Stimulated activated CD4-positive, alpha-beta T cell treated with anti-CD3 and anti-CD28 coated beads, TNF-alpha, amount 100 ng/mL, for 4 hours (primary cell): ENCODE measurements around the gene MYRFL.

ENCODE experiments used
- DNase-seq, 3 experiments: peaks; one replicate each; pipeline ENCODE4 v3.0.0-alpha.2; 2020; ENCODE audit warnings: low read depth in 3 of 3

MYRFL gene

GRCh38 chr12:69931569-69931968 is 106.5 kb downstream of the MYRFL start:
- DNase-seq: no peak

GRCh38 chr12:69932154-69932553 is 107.1 kb downstream of the MYRFL start:
- DNase-seq: no peak

- no peak for DNase-seq
These were observed 107.9 kb downstream of the MYRFL start for GRCh38 chr12:69932676-69933552.

- no peak for DNase-seq
These were observed 109.0 kb downstream of the MYRFL start for GRCh38 chr12:69934011-69934410.

GRCh38 chr12:69935651-69936100 is 110.6 kb downstream of the MYRFL start:
- no peak for DNase-seq

- DNase-seq: no peak
These were observed 111.2 kb downstream of the MYRFL start for GRCh38 chr12:69936214-69936731.

GRCh38 chr12:69936766-69937165 is 111.7 kb downstream of the MYRFL start:
- DNase-seq: no peak

GRCh38 chr12:69947123-69947522 is 122.1 kb downstream of the MYRFL start:
- DNase-seq: no peak

GRCh38 chr12:69947897-69948296 is 122.9 kb downstream of the MYRFL start:
- no peak for DNase-seq

GRCh38 chr12:69948851-69949250 is 123.8 kb downstream of the MYRFL start:
- DNase-seq: no peak

- no peak for DNase-seq
These were observed 124.4 kb downstream of the MYRFL start for GRCh38 chr12:69949311-69950002.

- no peak for DNase-seq
These were observed 126.1 kb downstream of the MYRFL start for GRCh38 chr12:69951108-69951507.

GRCh38 chr12:69952890-69953289 is 127.9 kb downstream of the MYRFL start:
- no peak for DNase-seq

- no peak for DNase-seq
These were observed 136.2 kb downstream of the MYRFL start for GRCh38 chr12:69961246-69961645.

GRCh38 chr12:69966409-69966808 is 141.4 kb downstream of the MYRFL start:
- no peak for DNase-seq

- no peak for DNase-seq
These were observed 141.8 kb downstream of the MYRFL start for GRCh38 chr12:69966839-69967238.

GRCh38 chr12:69969011-69969410 is 144.0 kb downstream of the MYRFL start:
- no peak for DNase-seq

- no peak for DNase-seq
These were observed 147.1 kb downstream of the MYRFL start for GRCh38 chr12:69972136-69972535.

GRCh38 chr12:69978020-69978419 is 153.0 kb downstream of the MYRFL start:
- DNase-seq: no peak

- DNase-seq: no peak
These were observed 157.0 kb downstream of the MYRFL start for GRCh38 chr12:69981881-69982475.

- no peak for DNase-seq
These were observed 159.2 kb downstream of the MYRFL start for GRCh38 chr12:69984241-69984640.

- DNase-seq: no peak
These were observed 160.6 kb downstream of the MYRFL start for GRCh38 chr12:69985656-69986055.
